ENCODE measurements around the gene PRKCH. TPM values are rescaled to one million over a fixed set of nuclear protein-coding genes. Genes with fewer than 3 reads are reported as not detected.
"Not testable (repeated sequence)": the region's sequence is repeated elsewhere in the genome, so short reads cannot be mapped to it uniquely, and the experiment has no call there.

Gene PRKCH
- total RNA-seq, 2 experiments from 2014 or later: 109 to 145 TPM

DNA sequence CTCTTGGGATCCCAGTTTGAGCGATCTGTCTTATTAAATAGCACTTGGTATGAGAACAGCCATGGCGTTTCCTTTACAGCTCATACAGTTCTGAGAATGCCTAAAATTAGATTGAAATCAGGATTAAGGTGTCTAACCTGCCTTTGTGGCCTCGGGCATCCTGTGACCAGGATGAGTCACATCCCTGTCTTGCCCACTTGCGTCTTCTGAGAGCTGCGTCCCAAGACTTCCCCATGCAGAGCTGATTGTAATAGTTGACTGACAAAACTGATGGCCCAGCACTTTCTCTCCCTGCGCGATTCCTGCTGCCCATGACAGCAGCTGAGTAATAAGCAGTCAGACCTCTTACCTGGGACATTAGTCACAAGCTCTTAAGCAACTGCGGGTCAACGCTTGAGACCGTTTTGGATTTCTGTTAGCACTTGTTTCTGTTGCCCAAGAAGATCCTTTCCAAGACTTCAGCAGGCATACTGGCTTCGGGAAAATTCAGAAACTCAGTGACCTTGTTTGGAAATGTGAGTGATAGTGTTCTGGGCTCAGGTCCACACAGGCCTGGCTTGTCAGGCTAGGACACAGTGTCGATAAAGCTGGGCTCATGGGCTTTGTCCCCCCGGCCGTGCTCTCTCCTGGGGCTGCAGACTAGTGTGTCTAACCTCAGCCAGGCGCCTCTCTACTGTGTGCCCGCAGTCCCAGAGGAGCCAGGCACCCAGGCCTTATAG lies 204.1 kb downstream of the PRKCH start:
- ATAC-seq (peak; percentile 84), DNase-seq (peak; percentile 86)
- POLR2A ChIA-PET: interaction anchor here (0.6 to 3.0 kb wide), 9 partner anchors 12 to 463 kb away, joined by 3 to 23 read pairs (median 4); no protein-coding TSS in a partner anchor
- Mint-ChIP-seq H3K9me3 (ENCODE audit: low read depth) (peaks cover 5% of the 10 kb centered on the region), H3K36me3 (ENCODE audit: low read depth) (peaks cover 54% of the 10 kb centered on the region), H3K27ac (peak overlapping the region; percentile 86), H3K4me3 (peak overlapping the region; percentile 6), H3K4me1 (peaks cover 87% of the 10 kb centered on the region), H3K27me3 (no peaks in the 10 kb centered on the region)
- intact Hi-C loops (cut with DNase I, micrococcal nuclease): loop anchor here (1.0 to 5.0 kb wide), 11 partner anchors 14 to 198 kb away; no protein-coding TSS in a partner anchor
- CTCF ChIA-PET: interaction anchor here (0.7 to 3.8 kb wide), 12 partner anchors 8 to 194 kb away, joined by 3 to 24 read pairs (median 4); no protein-coding TSS in a partner anchor

GRCh38 chr14:61526405-61527312 lies 205.3 kb downstream of the PRKCH start:
- ChIA-PET POLR2A (no interaction called here), CTCF (interaction anchor here (0.6 to 2.7 kb wide), 4 partner anchors 11 to 197 kb away, joined by 3 to 13 read pairs (median 3); no protein-coding TSS in a partner anchor)
- no peak overlapping the region for H3K4me3 Mint-ChIP-seq
- peaks cover 5% of the 10 kb centered on the region for H3K9me3 Mint-ChIP-seq (ENCODE audit: low read depth)
- H3K4me1 Mint-ChIP-seq: peaks cover 92% of the 10 kb centered on the region
- no peak for ATAC-seq
- peak overlapping the region; percentile 86 for H3K27ac Mint-ChIP-seq
- no peaks in the 10 kb centered on the region for H3K27me3 Mint-ChIP-seq
- DNase-seq: no peak
- peaks cover 58% of the 10 kb centered on the region for H3K36me3 Mint-ChIP-seq (ENCODE audit: low read depth)
- intact Hi-C loops (cut with DNase I, micrococcal nuclease): loop anchor here (2.0 to 5.0 kb wide), 3 partner anchors 36 to 199 kb away; no protein-coding TSS in a partner anchor

DNA sequence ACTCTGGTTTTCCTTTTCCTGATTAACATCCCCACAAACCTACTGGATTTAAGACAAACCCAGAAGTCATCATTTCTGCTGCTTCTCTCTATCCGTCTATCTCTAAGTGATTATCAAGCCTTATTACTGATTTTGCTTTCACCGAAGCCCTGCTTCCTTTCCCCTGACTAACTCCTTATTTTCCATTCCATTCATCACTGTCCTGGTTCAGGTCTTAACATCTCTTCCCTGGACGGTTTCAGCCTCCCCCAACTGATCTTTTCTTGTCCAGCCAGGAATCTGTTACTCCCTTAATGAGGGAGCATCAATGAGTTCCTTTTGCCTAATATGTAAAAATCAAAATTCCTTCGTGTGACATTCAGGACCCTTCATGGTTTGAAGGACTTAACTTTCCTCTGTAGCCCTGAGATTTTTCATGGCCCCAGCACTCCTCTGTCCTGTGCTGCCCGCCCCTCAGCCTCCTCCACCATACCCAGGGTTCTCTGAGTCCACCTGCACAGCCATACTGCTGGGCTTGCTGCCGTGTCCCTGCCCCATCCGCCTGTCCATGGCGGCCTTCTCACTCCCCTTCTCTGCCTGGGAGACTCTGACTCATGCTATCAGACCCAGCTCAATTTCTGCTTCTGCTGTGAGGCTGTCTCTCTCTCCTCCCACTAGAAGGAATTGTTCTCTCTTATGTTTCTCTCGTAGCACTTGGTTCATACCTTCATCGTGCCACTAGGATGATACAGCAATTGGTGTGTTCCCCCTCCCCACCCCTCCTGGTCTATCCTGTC lies 206.1 kb downstream of the PRKCH start:
- ChIA-PET POLR2A (no interaction called here), CTCF (interaction anchor here (0.6 to 0.7 kb wide), 2 partner anchors 10 to 198 kb away, joined by 3 read pairs; no protein-coding TSS in a partner anchor)
- DNase-seq (no peak), ATAC-seq (peak; percentile 6)
- Mint-ChIP-seq H3K27me3 (no peaks in the 10 kb centered on the region), H3K4me3 (peak overlapping the region; percentile 4), H3K9me3 (ENCODE audit: low read depth) (peaks cover 5% of the 10 kb centered on the region), H3K27ac (peak overlapping the region; percentile 86), H3K4me1 (peaks cover 92% of the 10 kb centered on the region), H3K36me3 (ENCODE audit: low read depth) (peaks cover 50% of the 10 kb centered on the region)
- intact Hi-C loops (cut with DNase I, micrococcal nuclease): loop anchor here (2.0 to 5.0 kb wide), 3 partner anchors 35 to 200 kb away; no protein-coding TSS in a partner anchor

DNA sequence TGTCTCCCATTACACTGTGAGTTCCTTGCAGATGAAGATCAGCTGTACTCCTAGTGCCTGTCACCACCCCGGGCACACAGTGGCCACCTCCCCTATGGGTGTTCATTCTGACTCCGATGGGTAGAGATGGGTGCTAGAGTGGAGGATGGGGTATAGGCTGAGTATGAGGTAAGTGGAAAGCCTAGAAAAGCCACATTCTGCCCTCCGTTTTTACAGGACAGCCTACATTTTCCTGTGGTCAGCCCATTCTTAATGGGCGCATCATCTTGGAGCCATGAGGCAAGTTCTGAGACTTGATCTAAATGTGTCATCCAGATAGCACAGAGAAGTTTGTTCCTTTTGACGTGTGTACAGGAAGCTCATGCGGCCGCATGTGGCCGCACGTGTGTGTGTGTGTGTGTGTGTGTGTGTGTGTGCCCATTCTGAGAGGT lies 207.2 kb downstream of the PRKCH start:
- intact Hi-C loops (cut with DNase I, micrococcal nuclease): loop anchor here (5.0 kb wide), 2 partner anchors 64 to 201 kb away; no protein-coding TSS in a partner anchor
- POLR2A ChIA-PET: interaction anchor here (1.1 kb wide), 1 partner anchor 52 kb away, joined by 3 read pairs; no protein-coding TSS in a partner anchor
- CTCF ChIA-PET: interaction anchor here (0.6 kb wide), 1 partner anchor 17 kb away, joined by 3 read pairs; no protein-coding TSS in a partner anchor
- peak overlapping the region; percentile 86 for H3K27ac Mint-ChIP-seq
- peak; percentile 63 for DNase-seq
- peak; percentile 50 for ATAC-seq
- H3K4me1 Mint-ChIP-seq: peaks cover 92% of the 10 kb centered on the region
- H3K9me3 Mint-ChIP-seq (ENCODE audit: low read depth): peaks cover 5% of the 10 kb centered on the region
- H3K36me3 Mint-ChIP-seq (ENCODE audit: low read depth): peaks cover 50% of the 10 kb centered on the region
- H3K27me3 Mint-ChIP-seq: no peaks in the 10 kb centered on the region
- peak overlapping the region; percentile 1 for H3K4me3 Mint-ChIP-seq

DNA sequence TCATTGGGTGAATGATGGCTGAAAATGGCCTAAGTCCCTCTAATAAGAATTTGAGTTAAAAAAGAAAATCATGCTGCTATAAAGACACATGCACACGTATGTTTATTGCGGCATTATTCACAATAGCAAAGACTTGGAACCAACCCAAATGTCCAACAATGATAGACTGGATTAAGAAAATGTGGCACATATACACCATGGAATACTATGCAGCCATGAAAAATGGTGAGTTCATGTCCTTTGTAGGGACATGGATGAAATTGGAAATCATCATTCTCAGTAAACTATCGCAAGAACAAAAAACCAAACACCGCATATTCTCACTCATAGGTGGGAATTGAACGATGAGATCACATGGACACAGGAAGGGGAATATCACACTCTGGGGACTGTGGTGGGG lies 208.0 kb downstream of the PRKCH start:
- not testable (repeated sequence) for H3K27ac Mint-ChIP-seq; H3K4me3 Mint-ChIP-seq; ATAC-seq; H3K9me3 Mint-ChIP-seq (ENCODE audit: low read depth); H3K27me3 Mint-ChIP-seq; DNase-seq
- ChIA-PET POLR2A (interaction anchor here (1.1 kb wide), 1 partner anchor 53 kb away, joined by 3 read pairs; no protein-coding TSS in a partner anchor), CTCF (interaction anchor here (0.6 kb wide), 1 partner anchor 17 kb away, joined by 3 read pairs; no protein-coding TSS in a partner anchor)
- Mint-ChIP-seq H3K4me1 (peaks cover 92% of the 10 kb centered on the region), H3K36me3 (ENCODE audit: low read depth) (peaks cover 57% of the 10 kb centered on the region)
- intact Hi-C loops (cut with DNase I, micrococcal nuclease): loop anchor here (5.0 kb wide), 2 partner anchors 63 to 202 kb away; no protein-coding TSS in a partner anchor

- ChIA-PET POLR2A (no interaction called here), CTCF (interaction anchor here (0.6 kb wide), 1 partner anchor 22 kb away, joined by 4 read pairs; no protein-coding TSS in a partner anchor)
- DNase-seq (no peak), ATAC-seq (no peak)
- H3K4me1 Mint-ChIP-seq: peaks cover 92% of the 10 kb centered on the region
- intact Hi-C loops (cut with DNase I, micrococcal nuclease): no loop called here
- H3K4me3 Mint-ChIP-seq: no peak overlapping the region
- peak overlapping the region; percentile 70 for H3K27ac Mint-ChIP-seq
- peaks cover 64% of the 10 kb centered on the region for H3K36me3 Mint-ChIP-seq (ENCODE audit: low read depth)
- peaks cover 5% of the 10 kb centered on the region for H3K9me3 Mint-ChIP-seq (ENCODE audit: low read depth)
- H3K27me3 Mint-ChIP-seq: no peaks in the 10 kb centered on the region
Observed at GRCh38 chr14:61530296-61530695, 208.9 kb downstream of the PRKCH start.

- no peak overlapping the region for H3K4me3 Mint-ChIP-seq
- no peak for ATAC-seq
- H3K4me1 Mint-ChIP-seq: peaks cover 92% of the 10 kb centered on the region
- intact Hi-C loops (cut with DNase I, micrococcal nuclease): no loop called here
- H3K36me3 Mint-ChIP-seq (ENCODE audit: low read depth): peaks cover 70% of the 10 kb centered on the region
- H3K27ac Mint-ChIP-seq: peak overlapping the region; percentile 70
- peaks cover 5% of the 10 kb centered on the region for H3K9me3 Mint-ChIP-seq (ENCODE audit: low read depth)
- POLR2A ChIA-PET: interaction anchor here (0.6 kb wide), 1 partner anchor 56 kb away, joined by 3 read pairs; no protein-coding TSS in a partner anchor
- no peak for DNase-seq
- CTCF ChIA-PET: no interaction called here
- H3K27me3 Mint-ChIP-seq: no peaks in the 10 kb centered on the region
Observed at GRCh38 chr14:61530896-61531295, 209.5 kb downstream of the PRKCH start.

DNA sequence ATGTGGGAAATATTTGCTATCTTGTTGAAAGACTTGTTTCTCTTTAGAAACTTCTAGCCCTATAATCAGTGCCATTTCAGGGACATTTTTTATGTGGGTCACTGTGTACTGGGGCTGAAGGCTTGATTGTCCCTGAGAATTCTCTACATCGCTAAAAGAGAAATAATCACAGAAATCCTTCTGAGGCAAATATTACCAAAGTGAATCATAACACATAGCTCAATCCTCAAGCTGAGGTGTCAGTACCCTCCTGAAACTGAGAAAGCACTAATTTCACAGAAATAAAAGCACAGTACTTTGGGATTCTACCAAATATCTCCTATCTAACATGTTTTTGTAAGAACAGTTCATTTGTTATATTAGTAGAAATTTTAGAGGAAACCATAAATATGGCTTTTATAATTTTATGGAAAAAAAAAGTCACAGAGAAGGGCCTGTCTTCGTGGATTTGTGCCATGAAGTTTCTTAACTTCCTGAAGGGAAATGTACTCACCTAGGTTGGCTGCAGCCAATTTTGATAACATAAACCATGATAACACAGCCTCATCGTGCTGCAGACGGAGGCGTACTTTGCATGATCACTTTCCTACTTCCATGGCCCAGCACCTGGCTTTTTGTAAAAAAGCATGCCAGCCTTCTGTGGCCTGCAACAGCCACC lies 210.2 kb downstream of the PRKCH start:
- no peak for ATAC-seq
- H3K27me3 Mint-ChIP-seq: no peaks in the 10 kb centered on the region
- DNase-seq: no peak
- H3K27ac Mint-ChIP-seq: peak overlapping the region; percentile 14
- CTCF ChIA-PET: interaction anchor here (1.1 to 1.9 kb wide), 2 partner anchors 15 to 20 kb away, joined by 3 to 6 read pairs; no protein-coding TSS in a partner anchor
- intact Hi-C loops (cut with DNase I, micrococcal nuclease): loop anchor here in 1 of 2 experiments (2.0 kb wide), 1 partner anchor 55 kb away; no protein-coding TSS in a partner anchor
- peaks cover 70% of the 10 kb centered on the region for H3K36me3 Mint-ChIP-seq (ENCODE audit: low read depth)
- H3K9me3 Mint-ChIP-seq (ENCODE audit: low read depth): peaks cover 5% of the 10 kb centered on the region
- peaks cover 92% of the 10 kb centered on the region for H3K4me1 Mint-ChIP-seq
- POLR2A ChIA-PET: interaction anchor here (0.6 kb wide), 1 partner anchor 56 kb away, joined by 3 read pairs; no protein-coding TSS in a partner anchor
- no peak overlapping the region for H3K4me3 Mint-ChIP-seq

GRCh38 chr14:61532123-61532505 lies 210.7 kb downstream of the PRKCH start:
- Mint-ChIP-seq H3K9me3 (ENCODE audit: low read depth) (peaks cover 5% of the 10 kb centered on the region), H3K4me3 (no peak overlapping the region), H3K4me1 (peaks cover 92% of the 10 kb centered on the region), H3K27me3 (no peaks in the 10 kb centered on the region), H3K36me3 (ENCODE audit: low read depth) (peaks cover 74% of the 10 kb centered on the region), H3K27ac (peak overlapping the region; percentile 14)
- ChIA-PET CTCF (interaction anchor here (1.1 to 1.9 kb wide), 2 partner anchors 14 to 20 kb away, joined by 3 to 6 read pairs; no protein-coding TSS in a partner anchor), POLR2A (no interaction called here)
- DNase-seq (no peak), ATAC-seq (no peak)
- intact Hi-C loops (cut with DNase I, micrococcal nuclease): loop anchor here in 1 of 2 experiments (2.0 kb wide), 1 partner anchor 55 kb away; no protein-coding TSS in a partner anchor

DNA sequence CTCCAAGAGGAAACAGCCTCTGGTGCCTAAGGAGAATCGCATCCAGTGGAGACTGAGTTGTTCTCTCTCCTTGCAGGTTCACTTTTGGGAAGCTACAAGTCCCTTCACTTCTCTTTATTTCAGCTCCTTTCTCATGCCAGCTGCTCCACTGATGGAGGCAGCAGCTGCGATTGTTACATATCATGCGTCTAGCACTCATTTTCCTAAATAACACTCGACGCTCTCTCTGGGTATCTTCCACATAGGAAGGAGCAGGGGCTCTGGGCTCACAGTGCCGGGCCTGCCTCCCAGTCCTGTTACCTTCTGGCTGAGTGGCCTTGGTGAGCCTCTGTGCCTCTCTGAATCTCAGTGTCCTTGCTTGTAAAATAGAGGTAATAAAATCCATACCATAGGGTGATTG lies 211.4 kb downstream of the PRKCH start:
- ATAC-seq (no peak), DNase-seq (no peak)
- intact Hi-C loops (cut with DNase I, micrococcal nuclease): loop anchor here in 1 of 2 experiments (2.0 kb wide), 1 partner anchor 56 kb away; no protein-coding TSS in a partner anchor
- ChIA-PET POLR2A (no interaction called here), CTCF (interaction anchor here (1.9 to 2.2 kb wide), 2 partner anchors 8 to 14 kb away, joined by 6 to 7 read pairs; no protein-coding TSS in a partner anchor)
- H3K27me3 Mint-ChIP-seq: no peaks in the 10 kb centered on the region
- peak overlapping the region; percentile 81 for H3K27ac Mint-ChIP-seq
- no peak overlapping the region for H3K4me3 Mint-ChIP-seq
- peaks cover 92% of the 10 kb centered on the region for H3K4me1 Mint-ChIP-seq
- H3K36me3 Mint-ChIP-seq (ENCODE audit: low read depth): peaks cover 73% of the 10 kb centered on the region
- H3K9me3 Mint-ChIP-seq (ENCODE audit: low read depth): peaks cover 5% of the 10 kb centered on the region

Measured in activated CD4-positive, alpha-beta T cell treated with anti-CD3 and anti-CD28 coated beads for 36 hours (primary cell).